ENCODE data around the gene BEST4.
"Not testable (repeated sequence)": the region's sequence is repeated elsewhere in the genome, so short reads cannot be mapped to it uniquely, and the experiment has no call there.

BEST4 gene

DNA sequence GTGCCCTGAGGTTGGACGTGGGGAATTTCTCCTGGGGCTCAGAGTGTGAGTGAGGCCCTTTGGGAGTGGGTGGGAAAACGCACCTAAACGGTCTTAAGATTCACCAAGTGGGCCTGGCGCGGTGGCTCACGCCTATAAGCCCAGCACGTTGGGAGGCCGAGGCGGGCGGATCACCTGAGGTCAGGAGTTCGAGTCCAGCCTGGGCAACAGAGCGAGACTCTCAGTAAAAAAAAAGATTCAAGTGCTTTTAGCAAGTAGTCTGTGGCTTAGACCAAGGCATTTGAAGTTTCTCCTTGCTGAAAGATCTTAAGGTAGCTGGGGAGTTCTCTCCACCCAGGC is 11.3 kb downstream of the BEST4 start:
- no peak for DNase-seq

DNA sequence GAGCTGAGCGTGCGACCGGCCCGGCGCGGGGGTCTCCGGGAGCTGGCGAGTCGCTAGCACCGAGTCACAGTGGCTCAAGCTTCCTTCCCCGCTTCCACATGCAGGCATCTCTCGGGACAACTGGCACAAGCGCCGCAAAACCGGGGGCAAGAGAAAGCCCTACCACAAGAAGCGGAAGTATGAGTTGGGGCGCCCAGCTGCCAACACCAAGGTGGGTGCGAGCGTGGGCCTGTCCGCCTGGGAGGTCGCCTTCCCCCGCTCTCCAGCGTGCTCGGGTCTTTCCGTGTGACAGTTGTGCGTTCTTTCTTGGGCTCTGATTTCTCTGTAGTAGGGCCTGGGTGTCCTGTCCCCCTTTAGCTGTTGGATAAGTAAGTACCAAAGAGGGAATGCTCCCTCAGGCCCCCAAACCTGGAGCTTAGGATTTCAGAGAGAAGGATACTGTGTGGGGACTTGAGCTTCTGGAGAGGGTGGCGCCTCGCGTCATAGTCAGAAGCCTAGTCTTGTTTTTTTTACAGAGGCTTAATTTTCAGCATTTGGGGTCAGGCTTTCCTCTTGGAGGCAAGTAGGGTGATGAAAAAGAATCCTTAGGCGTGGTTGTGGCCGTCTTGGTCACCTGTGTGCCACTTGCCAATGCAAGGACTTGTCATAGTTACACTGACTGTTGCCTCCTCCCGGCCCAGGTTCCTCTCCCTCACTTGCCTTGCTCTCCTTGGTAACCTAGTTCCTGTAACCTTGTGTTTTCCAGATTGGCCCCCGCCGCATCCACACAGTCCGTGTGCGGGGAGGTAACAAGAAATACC is 11.8 kb downstream of the BEST4 start:
- no peak for DNase-seq

DNA sequence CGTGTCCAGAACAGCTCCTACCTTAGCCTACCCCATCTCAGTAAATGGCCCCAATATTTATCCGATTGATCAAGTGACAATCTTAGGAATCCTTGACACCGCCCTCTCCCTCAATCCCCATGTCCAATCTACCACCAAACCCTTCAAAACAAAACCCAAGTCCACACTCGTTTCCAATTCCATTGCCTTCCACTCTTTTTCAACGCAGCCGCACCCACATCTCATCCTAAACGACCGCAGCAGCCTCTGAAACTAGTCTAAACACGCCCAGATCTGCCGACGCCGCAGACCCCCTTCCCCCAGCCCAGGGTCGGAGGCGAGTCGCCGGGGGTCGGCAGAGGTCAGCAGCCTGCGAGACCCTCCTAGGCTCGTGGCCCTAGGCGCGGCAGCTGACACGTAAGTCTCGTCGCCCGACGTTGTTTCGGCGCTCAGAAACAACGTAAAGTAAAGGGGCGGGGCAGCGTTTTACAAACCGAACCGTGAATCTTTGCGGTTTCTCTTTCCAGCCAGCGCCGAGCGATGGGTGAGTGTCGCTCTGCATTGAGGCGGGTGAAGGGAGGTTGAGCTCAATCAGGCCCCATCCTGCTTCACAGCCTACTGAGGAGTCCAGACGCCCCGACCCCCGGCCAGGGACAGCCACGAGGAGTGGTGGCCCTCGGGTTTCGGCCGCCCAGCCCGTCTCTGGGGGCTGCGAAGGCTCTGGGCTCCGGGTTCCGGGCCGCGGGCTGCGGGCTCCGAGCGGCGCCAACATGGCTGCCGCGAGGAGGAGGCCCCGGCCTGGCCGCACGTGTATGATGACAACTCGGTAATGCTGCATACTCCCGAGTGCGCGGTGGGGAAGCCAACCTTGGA is 12.7 kb downstream of the BEST4 start, which contains the start of gene RPS8:
Gene RPS8, plus strand, starts transcription at position 463 of the 852 bp plus-strand sequence. Its CDS starts 57 bp downstream, at position 520.
- DNase-seq, result peak; percentile 84 to 94

DNA sequence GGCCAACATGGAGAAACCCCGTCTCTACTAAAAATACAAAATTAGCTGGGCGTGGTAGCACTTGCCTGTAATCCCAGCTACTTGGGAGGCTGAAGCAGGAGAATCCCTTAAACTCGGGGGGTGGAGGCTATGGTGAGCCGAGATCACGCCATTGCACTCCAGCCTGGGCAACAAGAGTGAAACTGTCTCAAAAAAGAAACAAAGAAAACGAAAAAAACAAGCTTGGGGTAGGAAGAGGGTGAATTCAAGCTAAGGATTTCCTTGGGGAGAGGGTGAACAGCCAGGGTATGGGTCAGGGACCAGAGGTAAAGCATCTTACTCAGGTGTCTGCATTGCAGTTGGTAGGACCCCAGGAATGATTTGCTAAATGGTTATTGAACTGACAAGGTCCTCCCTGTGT is 21.5 kb downstream of the BEST4 start:
- DNase-seq, result not testable (repeated sequence)

DNA sequence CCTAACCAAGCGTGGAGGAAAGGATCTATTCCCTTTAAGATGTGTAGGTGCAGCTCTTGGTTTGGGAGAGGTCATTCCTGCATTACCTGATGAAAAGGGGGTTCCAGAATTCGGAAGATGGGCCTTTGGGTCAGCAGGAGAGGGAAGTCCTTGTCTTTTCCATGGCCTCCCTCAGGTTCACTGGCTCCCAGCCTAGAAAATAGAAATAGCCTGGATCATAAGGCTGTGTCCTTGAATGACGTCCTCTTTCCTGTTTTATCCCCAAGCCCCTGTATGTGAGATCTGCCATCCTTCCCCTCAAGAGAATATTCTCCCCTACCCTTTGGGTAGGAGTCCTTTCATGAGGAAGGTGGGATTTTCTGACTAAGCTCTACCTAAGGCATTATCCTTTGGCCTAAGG is 27.1 kb downstream of the BEST4 start:
- no peak for DNase-seq

DNA sequence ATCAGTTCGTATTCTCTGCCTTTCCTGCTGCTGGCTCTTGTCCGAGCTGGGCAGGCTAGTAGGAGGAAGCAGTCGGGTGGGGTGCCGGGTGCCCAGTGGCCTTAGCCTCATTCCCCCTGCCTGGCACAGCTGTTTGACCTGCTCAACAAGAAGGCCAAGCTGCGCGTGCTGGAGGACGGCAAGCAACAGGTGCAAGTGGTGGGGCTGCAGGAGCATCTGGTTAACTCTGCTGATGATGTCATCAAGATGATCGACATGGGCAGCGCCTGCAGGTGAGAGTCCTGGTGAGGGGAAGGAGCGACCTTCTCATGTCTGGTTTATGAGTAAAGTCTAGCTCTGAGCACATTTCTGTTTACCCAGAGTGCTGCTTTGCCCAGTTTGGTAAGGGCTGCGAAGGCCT is 28.9 kb downstream of the BEST4 start:
- DNase-seq, result no peak

DNA sequence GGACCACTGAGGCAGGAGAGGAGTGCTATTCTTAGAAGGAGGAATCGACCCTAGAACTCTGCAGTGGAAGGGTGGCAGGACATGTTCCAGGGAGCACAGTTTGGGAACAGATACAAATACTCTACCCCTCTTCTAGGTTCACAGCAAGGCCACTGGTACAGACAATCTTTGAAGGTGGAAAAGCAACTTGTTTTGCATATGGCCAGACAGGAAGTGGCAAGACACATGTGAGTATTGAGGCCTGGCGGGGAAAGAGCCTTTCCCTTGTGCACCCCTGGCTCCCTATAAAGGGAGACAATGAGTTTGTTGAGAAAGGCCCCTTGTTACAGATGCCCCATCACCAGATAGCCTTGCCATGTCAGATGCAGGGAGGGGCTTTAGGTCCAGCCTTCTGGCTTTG is 30.6 kb downstream of the BEST4 start:
- DNase-seq, result no peak

DNA sequence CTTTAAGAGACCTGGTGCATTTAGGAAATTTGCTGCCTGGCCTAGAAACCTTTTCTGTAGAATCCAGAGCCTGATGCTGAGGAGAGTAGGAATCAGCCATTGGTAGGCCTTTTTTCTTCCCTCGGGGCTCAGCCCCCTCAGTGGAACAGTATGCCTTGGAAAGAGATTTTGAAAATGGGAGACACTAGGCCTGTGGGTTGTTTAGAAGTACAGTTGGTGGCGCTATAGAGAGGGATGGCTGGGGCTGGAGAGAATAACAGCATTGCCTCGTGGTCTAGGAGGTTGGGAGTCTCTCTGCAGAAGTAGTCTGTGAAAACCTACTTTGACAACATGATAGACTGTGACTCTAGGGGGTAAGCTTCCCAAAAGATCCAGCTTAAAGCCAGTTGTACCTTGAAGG is 40.1 kb downstream of the BEST4 start:
- no peak for DNase-seq

DNA sequence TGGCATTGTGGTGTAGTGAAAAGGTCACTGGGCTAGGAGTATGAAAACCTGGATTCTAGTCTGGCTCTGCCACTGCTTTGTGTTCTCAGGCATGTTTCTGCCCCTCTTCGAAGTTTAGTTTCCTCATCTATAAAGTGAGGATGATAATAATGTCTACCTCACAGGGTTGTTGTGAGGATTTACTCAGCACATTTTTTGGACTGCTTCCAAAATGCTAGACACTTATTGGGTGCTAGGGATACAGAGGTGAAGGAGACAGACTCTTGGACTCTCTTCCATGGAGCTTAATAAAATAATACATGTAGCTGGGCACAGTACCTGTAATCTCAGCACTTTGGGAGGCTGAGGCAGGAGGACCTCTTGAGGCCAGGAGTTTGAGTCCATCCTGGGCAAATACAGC is 44.8 kb downstream of the BEST4 start:
- no peak for DNase-seq

DNA sequence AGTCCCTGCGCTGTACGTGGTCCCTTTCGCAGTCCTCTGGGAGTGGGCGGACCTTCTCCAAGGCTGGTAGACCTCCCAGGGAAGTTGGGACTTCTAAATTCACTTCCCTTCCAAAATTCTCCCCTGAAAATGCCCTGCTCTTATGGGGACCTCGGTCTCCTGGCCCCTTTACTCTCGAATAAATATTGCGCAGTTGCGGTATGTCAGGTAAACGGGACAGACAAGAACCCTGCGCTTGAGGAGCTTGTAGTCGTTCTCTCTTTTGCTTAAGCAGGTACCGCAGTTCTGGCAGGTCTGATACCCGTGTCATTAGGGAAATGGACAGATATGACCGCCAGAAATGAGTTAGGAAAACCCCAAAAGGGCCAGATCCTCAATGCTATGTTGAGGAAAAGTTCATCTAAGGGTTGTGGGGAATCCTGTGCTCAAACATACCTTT is 47.8 kb downstream of the BEST4 start:
- no peak for DNase-seq

DNA sequence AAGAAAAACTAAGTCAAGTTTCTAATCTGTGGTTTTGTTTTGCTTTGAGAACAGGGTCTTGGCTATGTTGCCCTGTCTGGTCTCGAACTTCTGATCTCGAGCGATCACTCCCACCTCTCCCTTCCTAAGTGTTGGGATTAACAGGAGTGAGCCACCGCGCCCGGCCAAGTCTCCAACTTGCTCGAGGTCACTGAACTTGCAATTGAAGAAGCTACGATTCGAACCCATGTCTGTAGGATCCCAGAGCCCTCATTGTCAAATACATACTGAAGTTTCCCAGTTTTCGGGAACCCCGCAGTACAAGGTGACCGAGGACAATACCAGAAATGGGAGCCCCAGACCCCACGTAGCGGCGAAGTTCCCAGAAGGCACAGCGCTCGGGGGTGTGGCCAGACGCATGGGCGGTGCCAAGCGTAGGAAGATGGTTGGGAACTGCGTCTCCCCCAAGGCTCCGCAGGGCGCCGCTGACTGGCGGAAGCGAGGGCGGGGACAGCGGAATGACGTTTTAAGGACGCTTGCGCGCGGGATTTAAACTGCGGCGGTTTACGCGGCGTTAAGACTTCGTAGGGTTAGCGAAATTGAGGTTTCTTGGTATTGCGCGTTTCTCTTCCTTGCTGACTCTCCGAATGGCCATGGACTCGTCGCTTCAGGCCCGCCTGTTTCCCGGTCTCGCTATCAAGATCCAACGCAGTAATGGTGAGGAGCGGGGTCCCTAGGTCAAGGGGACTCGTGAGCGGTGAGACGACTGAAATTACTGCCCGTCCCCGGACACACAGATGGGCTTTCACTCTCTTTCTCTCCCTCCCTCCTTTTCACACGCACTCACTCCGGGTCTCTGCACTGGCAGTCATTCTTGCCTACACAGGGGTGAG is 48.4 kb downstream of the BEST4 start, which contains the start of gene KIF2C:
Gene KIF2C, plus strand, starts transcription at position 531 of the 872 bp plus-strand sequence. Its CDS starts 96 bp downstream, at position 627.
- DNase-seq, result peak; percentile 94 to 96

DNA sequence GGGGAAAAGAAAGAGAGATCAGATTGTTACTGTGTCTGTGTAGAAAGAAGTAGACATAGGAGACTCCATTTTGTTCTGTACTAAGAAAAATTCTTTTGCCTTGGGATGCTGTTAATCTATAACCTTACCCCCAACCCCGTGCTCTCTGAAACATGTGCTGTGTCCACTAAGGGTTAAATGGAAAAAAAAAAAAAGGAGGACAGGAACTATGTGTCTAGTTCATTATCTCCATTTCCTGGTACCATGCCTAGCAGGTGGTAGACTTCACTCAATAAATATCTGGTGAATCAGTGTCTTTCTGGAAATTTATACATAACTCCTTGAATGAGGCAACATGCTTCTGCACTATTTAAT is 49.0 kb downstream of the BEST4 start:
- DNase-seq, result not testable (repeated sequence)

DNA sequence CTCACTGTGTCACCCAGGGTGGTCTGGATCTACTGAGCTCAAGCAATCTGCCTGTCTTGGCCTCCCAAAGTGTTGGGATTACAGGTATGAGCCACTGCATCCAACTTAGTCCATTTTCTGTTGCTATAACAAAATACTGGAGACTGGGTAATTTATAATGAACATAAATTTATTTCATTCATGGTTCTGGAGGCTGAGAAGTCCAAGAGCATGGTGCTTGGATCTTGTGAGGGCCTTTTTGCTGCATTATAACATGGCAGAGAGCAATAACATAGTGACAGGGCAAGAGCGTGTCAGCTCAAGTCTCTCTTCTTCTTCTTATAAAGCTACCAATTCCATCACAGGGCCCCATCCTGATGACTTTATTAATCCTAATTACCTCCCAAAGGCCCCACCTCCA is 52.0 kb downstream of the BEST4 start:
- no peak for DNase-seq

DNA sequence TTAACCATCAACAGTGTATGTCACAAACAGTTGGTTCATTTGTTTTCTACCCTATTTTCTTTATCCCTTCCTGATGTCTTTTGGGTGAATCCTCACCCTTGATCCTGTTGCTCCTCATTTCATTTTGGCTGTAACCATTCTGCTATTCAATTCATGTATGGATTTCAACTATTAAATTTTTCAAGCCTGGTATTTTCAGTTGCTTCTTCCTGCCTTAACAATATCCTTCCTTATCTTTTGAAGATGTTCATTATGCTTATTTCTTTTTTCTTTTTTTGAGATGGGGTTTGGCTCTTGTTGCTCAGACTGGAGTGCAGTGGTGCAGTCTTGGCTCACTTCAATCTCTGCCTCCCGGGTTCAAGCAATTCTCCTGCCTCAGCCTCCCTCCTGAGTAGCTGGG is 54.2 kb downstream of the BEST4 start:
- DNase-seq, result no peak

Measured in hippocampal formation (tissue), 2 donors.